Measurements from ENCODE around the gene MYLK4. TPM values are rescaled to one million over a fixed set of nuclear protein-coding genes. Genes with fewer than 3 reads are reported as not detected.
A peak's percentile ranks its signal among the peaks of the same experiment; 100 is the strongest.

MYLK4 gene
- total and polyA plus RNA-seq, 4 donors, result 0.07 to 0.65 (median 0.39) TPM

DNA sequence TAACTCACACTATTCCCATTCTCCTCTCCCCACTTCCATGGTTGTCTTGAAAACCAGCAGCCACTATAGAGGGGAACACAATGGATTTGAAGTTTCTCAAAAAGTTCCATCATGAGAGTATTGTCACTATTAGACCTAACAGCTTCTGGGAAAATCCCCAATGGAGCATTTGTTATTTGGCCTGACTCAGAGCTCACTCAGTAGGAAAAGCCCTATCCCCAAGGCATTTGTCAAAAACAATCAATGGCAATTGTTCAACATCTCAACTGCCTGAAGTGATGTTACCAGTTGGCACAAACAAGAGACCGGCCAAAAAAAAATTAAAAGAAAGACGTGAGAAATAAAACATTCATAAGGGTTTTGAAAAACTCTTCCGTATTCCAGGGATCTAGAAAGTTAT is 98.8 kb downstream of the MYLK4 start:
- Histone ChIP-seq H3K9me3 (ENCODE audit: control insufficient read depth in 4 of 4, low read length in 3 of 4) (no peaks in the 10 kb centered on the region), H3K36me3 (ENCODE audit: control insufficient read depth in 4 of 4, insufficient read depth in 3 of 4, low read depth in 1 of 4, low read length in 3 of 4) (no peaks in the 10 kb centered on the region), H3K27ac (ENCODE audit: low read depth in 1 of 2, low read length in 2 of 2) (no peak overlapping the region), H3K9ac (ENCODE audit: low read depth in 1 of 2, low read length in 2 of 2) (no peak overlapping the region), H3K4me1 (ENCODE audit: control insufficient read depth in 4 of 4, insufficient read depth in 4 of 4, low read length in 3 of 4) (no peaks in the 10 kb centered on the region), H3K4me3 (ENCODE audit: low read depth in 1 of 3, low read length in 3 of 3) (no peak overlapping the region), H3K27me3 (ENCODE audit: control insufficient read depth in 4 of 4, insufficient read depth in 4 of 4, low read length in 3 of 4) (no peaks in the 10 kb centered on the region)
- TF ChIP-seq ATF3 (IDR thresholded peaks at IDR 0.05), result no peak
- no peak for TF ChIP-seq JUND (IDR thresholded peaks at IDR 0.05)
- no peak for TF ChIP-seq ZBTB33 (IDR thresholded peaks at IDR 0.05)
- TF ChIP-seq, protein P1, sequence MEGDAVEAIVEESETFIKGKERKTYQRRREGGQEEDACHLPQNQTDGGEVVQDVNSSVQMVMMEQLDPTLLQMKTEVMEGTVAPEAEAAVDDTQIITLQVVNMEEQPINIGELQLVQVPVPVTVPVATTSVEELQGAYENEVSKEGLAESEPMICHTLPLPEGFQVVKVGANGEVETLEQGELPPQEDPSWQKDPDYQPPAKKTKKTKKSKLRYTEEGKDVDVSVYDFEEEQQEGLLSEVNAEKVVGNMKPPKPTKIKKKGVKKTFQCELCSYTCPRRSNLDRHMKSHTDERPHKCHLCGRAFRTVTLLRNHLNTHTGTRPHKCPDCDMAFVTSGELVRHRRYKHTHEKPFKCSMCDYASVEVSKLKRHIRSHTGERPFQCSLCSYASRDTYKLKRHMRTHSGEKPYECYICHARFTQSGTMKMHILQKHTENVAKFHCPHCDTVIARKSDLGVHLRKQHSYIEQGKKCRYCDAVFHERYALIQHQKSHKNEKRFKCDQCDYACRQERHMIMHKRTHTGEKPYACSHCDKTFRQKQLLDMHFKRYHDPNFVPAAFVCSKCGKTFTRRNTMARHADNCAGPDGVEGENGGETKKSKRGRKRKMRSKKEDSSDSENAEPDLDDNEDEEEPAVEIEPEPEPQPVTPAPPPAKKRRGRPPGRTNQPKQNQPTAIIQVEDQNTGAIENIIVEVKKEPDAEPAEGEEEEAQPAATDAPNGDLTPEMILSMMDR (IDR thresholded peaks at IDR 0.05; ENCODE audit: low read depth, low read length, missing input control), result no peak
- no peak for TF ChIP-seq FOXA1 (IDR thresholded peaks at IDR 0.05)
- no peak for TF ChIP-seq NR2F2 (IDR thresholded peaks at IDR 0.05)
- no peak for TF ChIP-seq FOXA2 (IDR thresholded peaks at IDR 0.05)
- no peak for TF ChIP-seq MAX (IDR thresholded peaks at IDR 0.05)
- no peak for TF ChIP-seq RAD21 (IDR thresholded peaks at IDR 0.05)
- TF ChIP-seq EGR1 (IDR thresholded peaks at IDR 0.05; ENCODE audit: low read depth in 2 of 2), result no peak
- TF ChIP-seq RXRA (IDR thresholded peaks at IDR 0.05), result no peak
- 95% methylated on average over 3 of the region's 3 CpGs for WGBS
- DNase-seq (ENCODE audit: low spot score), result no peak

DNA sequence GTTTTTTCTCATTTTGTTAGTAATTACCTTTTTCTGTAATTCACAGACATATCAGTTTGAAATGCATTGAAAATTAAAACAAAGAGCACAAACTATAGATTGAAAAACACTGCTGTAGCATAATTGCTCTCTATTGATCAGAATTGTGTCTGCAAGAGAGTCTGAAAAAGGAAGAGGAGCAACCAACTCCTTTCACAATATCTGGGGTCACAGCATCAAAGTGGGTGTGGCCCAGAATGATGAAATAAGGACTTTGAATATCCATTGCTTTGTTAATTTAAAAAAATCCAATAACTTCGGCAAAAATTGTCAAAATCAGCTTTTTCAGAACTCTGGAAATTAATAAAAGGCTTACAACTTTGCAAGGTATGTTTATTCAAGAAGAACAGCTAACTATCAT is 99.2 kb downstream of the MYLK4 start:
- Histone ChIP-seq H3K4me1 (ENCODE audit: control insufficient read depth in 4 of 4, insufficient read depth in 4 of 4, low read length in 3 of 4) (no peaks in the 10 kb centered on the region), H3K9ac (ENCODE audit: low read depth in 1 of 2, low read length in 2 of 2) (no peak overlapping the region), H3K4me3 (ENCODE audit: low read depth in 1 of 3, low read length in 3 of 3) (no peak overlapping the region), H3K27me3 (ENCODE audit: control insufficient read depth in 4 of 4, insufficient read depth in 4 of 4, low read length in 3 of 4) (no peaks in the 10 kb centered on the region), H3K36me3 (ENCODE audit: control insufficient read depth in 4 of 4, insufficient read depth in 3 of 4, low read depth in 1 of 4, low read length in 3 of 4) (no peaks in the 10 kb centered on the region), H3K9me3 (ENCODE audit: control insufficient read depth in 4 of 4, low read length in 3 of 4) (no peaks in the 10 kb centered on the region), H3K27ac (ENCODE audit: low read depth in 1 of 2, low read length in 2 of 2) (no peak overlapping the region)
- 25% methylated on average over 1 of the region's 1 CpG for WGBS
- no peak for DNase-seq (ENCODE audit: low spot score)
- TF ChIP-seq RAD21 (IDR thresholded peaks at IDR 0.05), result no peak
- TF ChIP-seq SP1 (IDR thresholded peaks at IDR 0.05), result no peak
- peak; percentile 15 to 28 for TF ChIP-seq RXRA (IDR thresholded peaks at IDR 0.05)
- no peak for TF ChIP-seq NR2F2 (IDR thresholded peaks at IDR 0.05)
- TF ChIP-seq HNF4G (IDR thresholded peaks at IDR 0.05), result no peak
- TF ChIP-seq, protein P2, sequence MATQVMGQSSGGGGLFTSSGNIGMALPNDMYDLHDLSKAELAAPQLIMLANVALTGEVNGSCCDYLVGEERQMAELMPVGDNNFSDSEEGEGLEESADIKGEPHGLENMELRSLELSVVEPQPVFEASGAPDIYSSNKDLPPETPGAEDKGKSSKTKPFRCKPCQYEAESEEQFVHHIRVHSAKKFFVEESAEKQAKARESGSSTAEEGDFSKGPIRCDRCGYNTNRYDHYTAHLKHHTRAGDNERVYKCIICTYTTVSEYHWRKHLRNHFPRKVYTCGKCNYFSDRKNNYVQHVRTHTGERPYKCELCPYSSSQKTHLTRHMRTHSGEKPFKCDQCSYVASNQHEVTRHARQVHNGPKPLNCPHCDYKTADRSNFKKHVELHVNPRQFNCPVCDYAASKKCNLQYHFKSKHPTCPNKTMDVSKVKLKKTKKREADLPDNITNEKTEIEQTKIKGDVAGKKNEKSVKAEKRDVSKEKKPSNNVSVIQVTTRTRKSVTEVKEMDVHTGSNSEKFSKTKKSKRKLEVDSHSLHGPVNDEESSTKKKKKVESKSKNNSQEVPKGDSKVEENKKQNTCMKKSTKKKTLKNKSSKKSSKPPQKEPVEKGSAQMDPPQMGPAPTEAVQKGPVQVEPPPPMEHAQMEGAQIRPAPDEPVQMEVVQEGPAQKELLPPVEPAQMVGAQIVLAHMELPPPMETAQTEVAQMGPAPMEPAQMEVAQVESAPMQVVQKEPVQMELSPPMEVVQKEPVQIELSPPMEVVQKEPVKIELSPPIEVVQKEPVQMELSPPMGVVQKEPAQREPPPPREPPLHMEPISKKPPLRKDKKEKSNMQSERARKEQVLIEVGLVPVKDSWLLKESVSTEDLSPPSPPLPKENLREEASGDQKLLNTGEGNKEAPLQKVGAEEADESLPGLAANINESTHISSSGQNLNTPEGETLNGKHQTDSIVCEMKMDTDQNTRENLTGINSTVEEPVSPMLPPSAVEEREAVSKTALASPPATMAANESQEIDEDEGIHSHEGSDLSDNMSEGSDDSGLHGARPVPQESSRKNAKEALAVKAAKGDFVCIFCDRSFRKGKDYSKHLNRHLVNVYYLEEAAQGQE (IDR thresholded peaks at IDR 0.05), result no peak
- TF ChIP-seq HNF4A (conservative IDR thresholded peaks at IDR 0.05), result peak; percentile 66 to 76
- TF ChIP-seq JUND (IDR thresholded peaks at IDR 0.05), result no peak
- TF ChIP-seq FOXA2 (IDR thresholded peaks at IDR 0.05), result no peak
- TF ChIP-seq TAF1 (conservative IDR thresholded peaks at IDR 0.05), result no peak
- no peak for TF ChIP-seq MAX (IDR thresholded peaks at IDR 0.05)
- no peak for TF ChIP-seq EGR1 (IDR thresholded peaks at IDR 0.05; ENCODE audit: low read depth in 2 of 2)
- TF ChIP-seq ATF3 (IDR thresholded peaks at IDR 0.05), result no peak
- TF ChIP-seq YY1 (IDR thresholded peaks at IDR 0.05), result no peak
- no peak for TF ChIP-seq GABPA (IDR thresholded peaks at IDR 0.05 in 1 of 2, conservative IDR thresholded peaks at IDR 0.05 in 1 of 2)
- no peak for TF ChIP-seq ZBTB33 (IDR thresholded peaks at IDR 0.05)
- TF ChIP-seq FOXA1 (IDR thresholded peaks at IDR 0.05), result no peak
